HG03565 (cell line): ENCODE data around the gene OR8D1.
"Not testable (repeated sequence)": the region's sequence is repeated elsewhere in the genome, so short reads cannot be mapped to it uniquely, and the experiment has no call there.

ENCODE experiments used
- ATAC-seq: cut with Tn5 transposase; IDR thresholded peaks from one replicate; pipeline ENCODE4 v1.9.1; 2021; ENCODE audit warnings: mild to moderate bottlenecking, moderate library complexity; ENCODE audit not compliant: unreplicated experiment

OR8D1 gene

GRCh38 chr11:124294687-124295086 lies 19.1 kb downstream of the OR8D1 start:
- no peak for ATAC-seq

DNA sequence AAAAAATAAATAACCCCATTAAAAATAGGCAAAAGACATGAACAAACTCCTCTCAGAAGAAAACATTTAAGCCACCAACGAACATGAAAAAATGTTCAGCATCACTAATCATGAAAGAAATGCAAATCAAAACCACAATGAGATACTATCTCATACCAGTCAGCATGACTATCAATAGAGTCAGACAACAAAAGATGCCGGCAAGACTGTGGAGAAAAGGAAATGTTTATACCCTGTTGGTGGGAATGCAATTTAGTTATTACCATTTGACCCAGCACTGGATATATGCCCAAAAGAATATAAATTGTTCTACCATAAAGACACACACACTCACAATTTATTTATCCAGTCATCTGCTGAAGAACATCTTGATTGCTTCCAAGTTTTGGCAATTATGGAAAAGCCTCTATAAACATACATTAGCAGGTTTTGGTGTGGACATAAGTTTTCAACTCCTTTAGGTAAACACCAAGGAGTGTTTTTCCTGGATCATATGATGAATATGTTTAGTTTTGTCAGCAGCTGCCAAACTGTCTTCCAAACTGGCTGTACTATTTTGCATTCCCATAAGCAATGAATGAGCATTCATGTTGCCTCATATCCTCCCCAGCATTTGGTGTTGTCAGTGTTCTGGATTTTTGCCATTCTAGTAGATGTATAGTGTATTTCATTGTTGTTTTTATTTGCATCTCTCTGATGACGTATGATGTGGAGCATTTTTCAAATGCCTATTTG lies 28.0 kb downstream of the OR8D1 start:
- ATAC-seq, result peak; percentile 34

DNA sequence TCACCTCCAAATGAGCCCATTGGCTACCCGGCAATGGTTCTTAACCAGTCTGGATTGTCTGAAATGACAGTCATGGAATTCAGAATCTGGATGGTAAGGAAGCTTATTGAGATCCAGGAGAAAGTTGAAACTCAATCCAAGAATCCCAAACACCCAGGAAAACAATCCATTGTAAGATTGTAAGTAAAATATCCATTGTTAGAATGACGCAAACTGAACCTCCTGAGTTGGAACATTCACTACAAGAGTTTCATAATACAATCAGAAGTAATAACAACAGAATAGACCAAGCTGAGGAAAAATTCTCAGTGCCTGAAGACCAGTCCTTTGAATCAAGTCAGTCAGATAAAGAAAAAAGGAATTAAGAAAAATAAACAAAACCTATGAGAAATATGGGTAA lies 35.5 kb downstream of the OR8D1 start:
- ATAC-seq, result no peak

GRCh38 chr11:124277804-124278203 lies 35.9 kb downstream of the OR8D1 start:
- no peak for ATAC-seq

- no peak for ATAC-seq
These were observed 36.5 kb downstream of the OR8D1 start for GRCh38 chr11:124277207-124277606.

- no peak for ATAC-seq
These were observed 37.7 kb downstream of the OR8D1 start for GRCh38 chr11:124276081-124276480.

DNA sequence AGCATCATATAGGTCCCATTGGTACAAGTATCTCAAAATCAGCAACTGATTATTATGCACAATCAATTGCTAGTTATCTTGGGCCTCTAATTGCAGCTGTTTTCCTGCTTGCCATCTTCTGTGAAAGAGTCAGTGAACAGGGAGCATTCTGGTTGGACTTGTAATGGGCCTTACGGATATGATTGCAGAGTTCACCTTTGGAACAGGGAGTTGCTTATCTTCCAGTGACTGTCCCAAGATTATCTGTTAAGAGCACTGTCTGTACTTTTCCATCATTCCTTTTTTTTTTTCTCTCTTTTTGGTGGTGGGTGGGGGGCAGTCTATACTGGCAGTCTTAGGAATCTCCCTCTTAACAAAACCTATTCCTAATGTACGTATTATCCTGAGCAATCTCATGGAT lies 39.7 kb downstream of the OR8D1 start:
- ATAC-seq, result no peak

DNA sequence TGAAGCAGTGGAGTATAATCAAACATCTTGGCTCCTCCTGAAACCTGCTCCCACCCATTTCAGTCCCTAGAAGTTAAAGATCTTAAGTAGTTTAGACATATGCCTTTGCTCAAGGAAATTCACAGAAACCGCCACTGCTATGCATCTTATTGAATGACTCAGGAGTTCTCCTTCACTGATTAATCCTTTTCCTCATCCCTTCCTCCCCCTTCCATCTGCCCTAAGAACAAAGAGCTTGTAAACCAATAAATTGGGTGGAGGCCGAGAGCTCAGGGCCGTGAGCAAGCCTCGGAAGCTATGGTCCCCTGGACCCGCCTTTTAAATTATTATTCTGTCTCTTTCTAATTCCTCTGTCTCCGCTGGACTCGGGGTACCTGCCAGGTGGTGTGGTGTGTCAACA lies 42.9 kb downstream of the OR8D1 start:
- not testable (repeated sequence) for ATAC-seq

DNA sequence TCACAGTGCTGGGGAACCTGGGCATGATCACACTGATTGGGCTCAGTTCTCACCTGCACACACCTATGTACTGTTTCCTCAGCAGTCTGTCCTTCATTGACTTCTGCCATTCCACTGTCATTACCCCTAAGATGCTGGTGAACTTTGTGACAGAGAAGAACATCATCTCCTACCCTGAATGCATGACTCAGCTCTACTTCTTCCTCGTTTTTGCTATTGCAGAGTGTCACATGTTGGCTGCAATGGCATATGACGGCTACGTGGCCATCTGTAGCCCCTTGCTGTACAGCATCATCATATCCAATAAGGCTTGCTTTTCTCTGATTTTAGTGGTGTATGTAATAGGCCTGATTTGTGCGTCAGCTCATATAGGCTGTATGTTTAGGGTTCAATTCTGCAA lies 48.7 kb downstream of the OR8D1 start:
- ATAC-seq, result not testable (repeated sequence)

GRCh38 chr11:124256076-124256475 lies 57.7 kb downstream of the OR8D1 start, which contains the start of gene OR8G5:
OR8G5 (plus strand) TSS chr11:124256376; CDS start chr11:124264932, 8,556 bp downstream.
- ATAC-seq, result no peak
